SH-SY5Y (cell line): Measurements from ENCODE around the gene CYP2U1.

Source experiments
- GATA2 ChIP-seq: IDR thresholded peaks from 2 replicates; pipeline ENCODE4 v1.6.1; 2011; ENCODE audit warnings: mild to moderate bottlenecking, low read depth, low read length
- GATA3 ChIP-seq: IDR thresholded peaks from 2 replicates; pipeline ENCODE4 v1.6.1; 2011; ENCODE audit warnings: low read depth, mild to moderate bottlenecking, low read length, moderate library complexity

DNA sequence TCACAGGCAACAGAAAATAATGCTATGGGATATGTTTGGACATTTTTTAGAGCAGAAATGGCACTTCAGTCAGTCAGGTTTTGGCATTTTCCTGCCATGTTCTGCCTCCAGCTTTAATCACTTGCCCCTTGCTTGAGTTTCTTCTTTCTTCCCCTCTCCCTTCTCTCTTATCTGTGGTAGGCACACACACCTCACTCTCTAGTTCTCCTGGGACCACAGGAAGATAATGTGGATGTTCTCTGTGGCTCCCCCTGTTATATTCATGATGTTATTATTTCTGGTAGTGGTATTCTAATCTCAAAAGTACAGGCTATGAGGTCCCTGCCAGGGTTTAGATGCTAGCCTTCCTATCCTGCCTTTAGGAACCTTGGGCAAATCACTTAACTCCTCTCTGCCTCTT lies 63.5 kb downstream of the CYP2U1 start:
- TF ChIP-seq GATA3 (no peak), GATA2 (no peak)
